ENCODE measurements around the gene RAF1.
"Not testable (repeated sequence)": the region's sequence is repeated elsewhere in the genome, so short reads cannot be mapped to it uniquely, and the experiment has no call there.

RAF1 gene

DNA sequence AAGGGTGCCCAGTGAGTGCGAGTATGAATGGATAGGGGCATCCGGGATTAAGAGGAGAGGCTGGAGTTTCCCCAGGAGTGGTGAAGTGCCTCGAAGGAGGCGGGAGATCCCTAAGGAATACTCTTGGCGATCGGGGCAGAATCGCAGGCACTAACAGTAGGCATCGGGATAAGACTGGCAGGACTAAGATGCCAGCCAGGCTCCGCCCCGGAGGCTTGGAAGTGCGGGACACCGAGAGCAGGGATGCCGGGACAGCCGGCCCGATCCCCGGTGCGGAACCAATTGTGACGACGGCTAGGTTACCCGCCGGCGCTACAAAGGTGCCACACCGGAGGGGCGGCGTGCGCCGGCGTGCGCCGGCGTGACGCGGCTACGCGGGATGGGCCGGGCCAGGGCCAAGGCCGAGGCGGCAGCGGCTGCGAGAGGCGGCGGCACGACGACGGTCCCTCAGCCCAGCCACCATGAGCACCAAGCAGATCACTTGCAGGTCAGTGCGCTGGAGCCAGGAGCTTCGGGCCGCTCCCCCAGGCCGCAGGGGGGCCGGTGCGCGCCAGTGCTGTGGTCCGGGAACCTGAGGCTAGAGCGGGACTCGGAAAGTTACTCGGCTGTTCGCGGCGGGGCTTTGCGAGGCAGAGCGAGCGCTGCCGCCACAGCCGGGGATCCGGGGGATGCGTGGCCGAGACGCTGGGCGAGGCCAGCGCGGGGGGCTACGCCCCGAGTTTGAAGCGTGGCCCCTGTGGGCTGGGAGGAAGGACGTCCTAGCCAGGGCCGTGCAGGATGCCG, 107.0 kb downstream of the RAF1 start, which contains the start of gene MKRN2:
MKRN2 (plus strand) TSS at position 398 of the 783 bp plus-strand sequence; CDS start at position 462, 64 bp downstream.
- peak; percentile 83 for DNase-seq

DNA sequence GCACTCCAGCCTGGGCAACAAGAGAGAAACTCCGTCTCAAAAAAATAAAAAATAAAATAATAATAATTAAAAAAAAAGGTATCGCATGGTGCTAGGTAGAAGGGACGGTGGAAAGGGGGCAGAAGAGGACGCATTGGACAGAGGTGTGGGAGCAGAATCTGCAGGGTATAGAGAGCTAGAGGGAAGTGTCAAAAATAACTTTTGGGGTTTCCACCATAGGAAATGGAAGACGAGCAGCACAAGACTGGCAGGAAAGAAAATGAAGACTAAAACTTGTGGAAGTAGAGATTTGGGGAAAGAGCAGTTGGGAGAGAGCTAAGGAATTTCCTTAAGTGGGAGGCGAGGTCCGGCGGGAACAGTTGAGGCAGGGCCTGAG, 107.6 kb downstream of the RAF1 start:
- DNase-seq = no peak

DNA sequence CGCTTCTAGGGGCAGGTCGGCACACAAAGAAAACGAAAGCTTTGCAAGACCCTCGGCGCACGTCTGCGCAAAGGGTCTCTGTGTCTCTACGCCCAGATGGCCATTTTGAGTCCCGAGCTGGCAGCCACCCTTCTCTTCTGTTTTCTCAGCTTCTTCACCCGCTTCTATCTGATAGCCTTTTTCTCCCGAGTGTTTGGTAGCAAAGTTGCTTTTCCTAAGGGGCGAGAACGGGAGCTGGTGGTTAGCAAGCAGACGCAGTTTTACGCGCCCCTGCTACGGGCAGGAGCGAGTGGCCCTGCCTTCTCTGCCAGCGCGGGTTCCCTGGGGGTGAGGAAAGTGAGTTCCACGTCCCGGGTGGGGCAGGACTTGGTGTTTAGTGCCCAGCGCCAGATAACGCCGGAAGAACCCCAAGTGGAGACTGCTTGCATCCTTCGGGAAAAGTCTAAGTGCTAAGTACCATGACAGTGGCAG, 110.0 kb downstream of the RAF1 start:
- no peak for DNase-seq

DNA sequence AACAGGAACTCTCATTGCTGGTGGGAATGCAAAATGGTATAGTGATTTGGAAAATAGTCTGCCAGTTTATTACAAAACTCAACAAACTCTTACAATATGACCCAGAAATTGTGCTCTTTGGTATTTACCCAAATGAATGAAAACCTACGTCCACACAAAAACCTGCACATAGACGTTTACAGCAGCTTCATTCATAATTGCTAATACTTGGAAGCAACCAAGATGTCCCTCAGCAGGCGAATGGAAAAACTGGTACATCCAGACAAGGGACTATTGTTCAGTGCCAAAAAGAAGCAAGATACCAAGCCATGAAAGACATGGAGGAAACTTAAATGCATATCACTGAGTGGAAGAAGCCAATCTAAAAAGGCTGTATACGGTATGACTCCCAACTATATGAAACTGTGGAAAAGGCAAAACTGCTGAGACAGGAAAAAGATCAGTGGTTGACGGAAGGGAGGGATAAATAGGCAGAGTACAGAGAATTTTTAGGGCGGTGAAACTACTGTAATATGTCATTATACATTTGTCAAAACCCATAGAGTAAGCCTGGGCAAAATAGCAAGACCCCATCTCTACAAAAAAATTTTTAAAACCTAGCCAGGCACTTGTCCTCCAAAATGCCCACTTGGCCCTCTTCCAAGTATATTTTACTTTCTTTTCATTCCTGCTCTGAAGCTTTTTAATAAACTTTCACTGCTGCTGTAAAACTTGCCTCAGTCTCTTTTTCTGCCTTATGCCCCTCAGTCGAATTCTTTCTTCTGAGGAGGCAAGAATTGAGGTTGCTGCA, 113.8 kb downstream of the RAF1 start:
- no peak for DNase-seq

DNA sequence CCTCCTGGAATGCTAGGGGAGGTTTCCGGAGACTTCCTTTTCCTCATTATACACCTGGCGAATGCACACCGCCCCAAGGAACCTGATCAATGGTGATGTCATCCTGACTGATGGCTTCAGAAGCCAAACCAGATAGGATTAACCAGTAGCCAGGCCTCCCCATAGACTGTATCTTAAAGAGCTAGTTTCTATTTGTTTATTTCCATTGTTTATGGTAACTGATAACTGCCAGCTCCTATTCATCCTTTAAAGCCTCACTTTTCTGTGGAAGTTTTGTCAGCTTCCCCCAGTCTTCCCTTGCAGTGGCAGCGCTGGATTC, 118.5 kb downstream of the RAF1 start, which contains the start of gene MKRN2OS:
MKRN2OS (minus strand) TSS at position 27 of the 319 bp plus-strand sequence. CDS start 35 bp downstream, outside the sequence.
- DNase-seq = no peak

DNA sequence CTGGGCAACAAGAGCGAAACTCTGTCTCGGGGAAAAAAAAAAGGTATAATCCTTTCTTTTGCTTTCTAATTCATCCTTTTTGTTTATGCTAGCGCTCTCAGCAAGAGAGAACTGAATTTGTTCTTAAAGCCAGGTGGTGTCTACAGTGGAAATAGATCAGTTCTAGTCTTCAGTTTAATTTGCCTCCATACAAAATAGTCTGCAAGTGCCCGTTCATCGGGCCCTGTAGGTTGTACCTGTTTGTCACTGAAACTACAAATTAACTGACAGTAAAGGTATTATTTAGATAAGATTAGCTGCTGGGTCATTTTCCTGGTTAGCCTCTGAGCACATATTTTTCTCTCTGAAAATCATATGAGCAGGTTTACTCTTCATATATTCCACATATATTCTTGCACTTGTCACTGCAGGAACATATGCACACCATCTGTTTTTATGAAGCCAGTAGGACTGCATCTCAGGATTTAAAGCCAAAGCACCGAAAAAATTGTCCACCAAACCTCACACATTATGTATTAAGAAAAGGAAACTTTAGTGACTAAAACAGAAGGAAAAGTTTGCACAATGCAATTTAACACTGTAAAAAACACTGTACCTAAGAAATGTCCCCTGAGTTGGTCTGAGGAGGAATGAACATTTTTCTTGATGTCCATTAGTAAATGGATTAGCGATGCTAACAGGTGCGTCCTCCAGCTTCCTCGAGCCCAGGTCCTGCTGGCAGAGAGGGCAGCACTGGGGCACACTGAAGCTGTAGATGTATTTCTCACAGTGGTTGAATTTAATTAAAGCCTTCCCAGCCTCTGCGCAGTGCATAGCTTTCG, 119.1 kb downstream of the RAF1 start:
- no peak for DNase-seq

DNA sequence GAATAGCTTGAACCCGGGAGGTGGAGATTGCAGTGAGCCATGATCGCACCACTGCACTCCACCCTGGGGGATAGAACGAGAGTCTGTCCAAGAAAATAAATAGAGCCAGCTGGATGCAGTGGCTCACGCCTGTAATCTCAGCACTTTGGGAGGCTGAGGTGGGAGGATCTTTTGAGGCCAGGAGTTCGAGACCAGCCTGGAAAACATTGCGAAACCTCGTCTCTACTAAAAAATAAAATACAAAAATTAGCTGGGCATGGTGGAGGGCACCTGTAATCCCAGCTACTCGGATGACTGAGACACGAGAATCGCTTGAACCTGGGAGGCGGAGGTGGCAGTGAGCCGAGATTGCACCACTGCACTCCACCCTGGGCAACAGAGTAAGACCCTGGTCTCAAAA, 120.4 kb downstream of the RAF1 start:
- not testable (repeated sequence) for DNase-seq

DNA sequence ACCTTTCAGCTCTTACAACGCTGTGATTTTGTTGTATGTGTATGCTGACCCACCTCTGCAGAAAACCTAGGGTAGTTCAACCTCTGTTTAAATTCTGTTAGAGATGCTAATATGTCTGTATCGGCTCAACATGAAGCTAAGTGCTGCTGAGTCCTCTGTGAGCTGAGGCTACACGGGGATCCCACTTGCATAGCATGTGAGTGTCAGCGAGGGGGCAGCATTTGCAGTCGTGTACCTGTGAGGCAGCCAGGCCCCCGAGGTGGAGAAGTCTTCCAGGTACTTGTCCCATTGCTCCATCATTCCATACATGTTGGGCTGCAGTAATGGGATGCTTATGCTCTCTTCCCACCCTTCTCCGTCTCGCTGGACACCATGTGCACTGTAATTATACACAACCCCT, 122.3 kb downstream of the RAF1 start:
- DNase-seq = no peak

DNA sequence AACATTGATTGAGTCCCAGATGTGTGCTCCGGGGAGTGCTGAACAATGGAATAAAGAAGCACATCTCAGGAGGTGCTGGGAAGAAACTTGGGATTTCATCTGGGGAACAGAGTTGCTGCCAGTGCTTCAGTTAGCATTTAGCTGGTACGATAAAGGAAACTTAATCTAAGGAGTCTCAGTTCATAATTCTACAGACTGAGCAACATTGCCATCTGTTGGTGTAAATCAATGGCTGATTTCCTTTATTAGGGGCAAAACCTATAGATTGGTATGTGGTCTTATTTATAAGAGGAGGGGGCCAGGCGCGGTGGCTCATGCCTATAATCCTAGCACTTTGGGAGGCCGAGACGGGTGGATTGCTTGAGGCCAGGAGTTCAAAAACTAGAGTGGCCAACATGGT, 127.5 kb downstream of the RAF1 start:
- no peak for DNase-seq
